ENCODE measurements around the gene DLGAP4.
A peak's percentile ranks its signal among the peaks of the same experiment; 100 is the strongest.

DLGAP4 gene

GRCh38 chr20:36573798-36574365, 267.7 kb downstream of the DLGAP4 start:
- DNase-seq = peak; percentile 35

- DNase-seq = peak; percentile 66
Measured at GRCh38 chr20:36574366-36575135, 268.4 kb downstream of the DLGAP4 start.

- no peak for DNase-seq
Measured at GRCh38 chr20:36576081-36576445, 269.9 kb downstream of the DLGAP4 start.

Data from activated CD4-positive, alpha-beta T cell treated with anti-CD3 and anti-CD28 coated beads for 48 hours (primary cell).